HG02678 (cell line): Measurements from ENCODE around the gene TMEM169.
"Not testable (repeated sequence)": the region's sequence is repeated elsewhere in the genome, so short reads cannot be mapped to it uniquely, and the experiment has no call there.

Experiments
- ATAC-seq: cut with Tn5 transposase; IDR thresholded peaks from one replicate; pipeline ENCODE4 v1.9.1; 2021; ENCODE audit warnings: mild to moderate bottlenecking, moderate library complexity; ENCODE audit not compliant: unreplicated experiment

The TMEM169 gene

GRCh38 chr2:216070195-216070594 is 11.5 kb upstream of the TMEM169 start:
- no peak for ATAC-seq

DNA sequence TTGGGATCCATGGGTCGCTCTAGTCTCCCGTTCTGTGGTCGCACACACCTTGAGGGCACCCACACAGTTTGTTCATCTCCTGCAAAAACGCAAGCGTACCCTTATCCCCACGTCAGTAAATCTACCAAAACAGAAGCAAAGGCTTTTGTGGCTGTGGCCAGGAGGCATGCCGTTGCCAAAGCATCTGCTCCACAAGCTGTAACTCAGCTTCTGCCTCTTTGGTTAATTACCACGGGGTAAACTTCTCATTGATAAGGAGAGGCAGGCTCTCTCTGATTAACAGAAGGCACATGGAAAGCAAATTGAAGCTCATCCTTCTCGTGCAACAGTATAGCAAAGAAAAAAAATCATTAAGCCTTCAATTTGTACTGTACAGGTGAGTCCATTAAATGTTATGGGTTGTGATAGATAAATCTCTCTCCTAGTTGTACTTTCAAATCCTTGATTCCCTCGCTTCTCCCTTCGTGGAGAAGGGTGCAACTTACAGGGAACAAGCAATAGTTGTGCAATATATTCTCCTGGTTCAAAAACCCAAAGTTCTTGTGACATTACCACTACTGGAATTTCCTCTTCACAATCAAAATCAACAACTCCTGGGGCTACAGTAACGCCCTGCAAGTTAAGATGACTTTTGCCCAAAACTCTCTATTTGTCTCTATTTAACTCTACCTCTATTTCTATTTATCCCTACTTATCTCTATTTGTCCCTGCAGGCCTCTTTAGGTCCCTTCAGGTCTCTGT is 10.4 kb upstream of the TMEM169 start:
- ATAC-seq = no peak

DNA sequence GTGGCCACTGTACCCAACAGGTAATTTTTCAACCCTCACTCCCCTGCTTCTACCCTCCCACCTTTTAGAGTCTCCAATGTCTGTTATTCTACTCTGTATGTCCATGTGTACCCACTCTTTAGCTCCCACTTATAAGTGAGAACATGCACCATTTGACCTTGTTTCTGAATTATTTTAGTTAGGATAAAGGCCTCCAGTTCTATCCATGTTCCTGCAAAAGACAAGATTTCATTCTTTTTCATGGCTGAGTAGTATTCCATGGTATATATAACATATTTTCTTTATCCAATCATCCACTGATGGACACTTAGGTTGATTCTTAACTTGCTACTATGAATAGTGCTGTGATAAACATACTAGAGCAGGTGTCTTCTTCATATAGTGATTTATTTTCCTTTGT is 9.2 kb upstream of the TMEM169 start:
- ATAC-seq = no peak

DNA sequence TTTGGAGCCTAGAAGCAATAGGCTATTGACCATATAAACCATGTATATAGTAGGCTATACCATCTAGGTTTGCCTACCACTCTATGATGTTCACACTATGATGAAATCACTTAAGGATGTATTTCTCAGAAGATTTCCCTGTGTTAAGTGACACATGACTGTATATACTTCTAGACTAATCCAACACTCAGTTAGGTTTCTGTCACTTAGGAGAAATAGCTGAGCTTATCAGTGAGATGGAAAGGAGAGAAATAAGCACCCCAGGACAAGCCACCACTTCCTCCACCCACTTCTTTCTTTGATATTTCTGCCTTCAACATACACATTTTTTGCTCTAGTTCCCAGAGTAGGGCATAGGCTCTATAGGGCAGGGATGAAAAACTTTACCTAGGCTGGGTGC is 7.9 kb upstream of the TMEM169 start:
- no peak for ATAC-seq

- no peak for ATAC-seq
These were observed 7.3 kb upstream of the TMEM169 start for GRCh38 chr2:216074380-216074779.

DNA sequence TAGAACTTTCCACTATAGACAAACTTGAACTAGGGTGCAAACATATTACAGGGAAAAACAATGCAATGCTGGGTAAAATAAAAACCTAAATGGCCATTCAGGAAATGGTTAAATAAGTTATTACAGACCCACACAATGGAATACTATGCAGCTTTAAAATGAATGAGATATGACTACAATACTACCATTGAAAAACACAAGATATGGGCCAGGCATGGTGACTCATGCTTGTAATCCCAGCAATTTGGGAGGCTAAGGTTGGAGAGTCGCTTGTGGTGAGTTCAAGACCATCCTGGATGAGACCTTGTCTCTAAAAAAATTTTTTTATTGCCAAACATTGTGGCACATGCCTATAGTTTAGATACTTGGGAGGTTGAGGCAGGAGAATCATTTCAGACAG is 6.9 kb upstream of the TMEM169 start:
- no peak for ATAC-seq

DNA sequence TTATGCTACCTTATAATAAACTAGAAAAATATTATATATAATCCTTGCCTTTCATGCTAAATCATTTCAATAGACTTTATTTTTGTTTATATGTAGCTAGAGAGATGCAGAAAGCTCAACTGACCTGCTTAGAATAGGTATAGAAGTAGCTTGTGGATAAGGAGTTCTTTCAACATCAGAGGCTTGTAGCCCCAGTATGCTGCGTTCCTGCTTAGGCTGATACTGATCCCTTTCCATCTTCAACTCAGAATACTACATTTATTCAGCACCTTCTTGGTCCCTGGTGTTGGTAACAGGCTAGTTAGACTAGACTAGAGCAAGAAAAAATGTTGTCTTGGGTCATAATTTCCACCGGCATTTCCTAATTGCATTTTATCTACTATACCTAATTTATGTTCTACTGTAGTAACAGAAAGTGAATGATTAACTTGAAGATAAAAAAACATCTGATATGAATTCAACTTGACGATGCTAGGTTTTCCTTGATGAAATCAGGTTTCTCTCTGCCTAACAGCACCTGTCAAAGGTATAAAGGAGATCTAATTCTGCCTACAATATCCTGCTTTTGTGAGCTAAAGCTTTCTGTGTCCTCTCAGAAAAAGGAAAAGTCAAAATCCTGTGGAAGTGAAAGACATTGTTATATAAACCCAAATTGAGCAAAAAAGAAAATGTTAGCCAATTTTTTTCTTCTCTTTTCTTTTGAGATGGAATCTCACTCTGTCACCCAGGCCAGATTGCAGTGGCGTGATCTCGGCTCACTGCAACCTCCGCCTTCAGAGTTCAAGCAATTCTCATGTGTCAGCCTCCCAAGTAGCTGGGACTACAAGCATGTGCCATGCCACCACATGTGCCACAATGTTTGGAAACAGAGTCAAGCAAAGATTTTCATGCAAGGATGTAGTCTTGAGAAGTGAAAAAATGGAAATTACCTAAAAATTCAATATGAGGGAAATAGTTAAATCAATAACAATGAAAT is 5.9 kb upstream of the TMEM169 start:
- ATAC-seq = no peak

GRCh38 chr2:216078776-216079175 is 2.9 kb upstream of the TMEM169 start:
- ATAC-seq = no peak

DNA sequence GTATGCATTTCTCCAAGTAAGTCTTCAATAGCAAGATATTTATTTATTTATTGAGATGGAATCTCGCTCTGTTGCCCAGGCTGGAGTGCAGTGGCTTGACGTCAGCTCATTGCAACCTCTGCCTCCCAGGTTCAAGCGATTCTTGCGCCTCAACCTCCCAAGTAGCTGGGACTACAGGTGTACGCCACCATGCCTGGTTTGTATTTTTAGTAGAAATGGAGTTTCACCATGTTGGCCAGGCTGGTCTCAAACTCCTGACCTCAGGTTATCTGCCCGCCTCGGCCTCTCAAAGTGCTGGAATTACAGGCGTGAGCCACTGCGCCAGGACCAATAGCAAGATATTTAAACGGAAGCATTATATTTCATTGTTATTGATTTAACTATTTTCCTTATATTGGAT is 1.7 kb upstream of the TMEM169 start:
- not testable (repeated sequence) for ATAC-seq

- ATAC-seq = no peak
These were observed 707 bp upstream of the TMEM169 start for GRCh38 chr2:216081012-216081411.

- peak; percentile 11 for ATAC-seq
These were observed 495 bp downstream of the TMEM169 start for GRCh38 chr2:216082117-216082711.

- ATAC-seq = no peak
These were observed 1.1 kb downstream of the TMEM169 start for GRCh38 chr2:216082805-216083204.

GRCh38 chr2:216083464-216084281 is 2.0 kb downstream of the TMEM169 start:
- no peak for ATAC-seq

DNA sequence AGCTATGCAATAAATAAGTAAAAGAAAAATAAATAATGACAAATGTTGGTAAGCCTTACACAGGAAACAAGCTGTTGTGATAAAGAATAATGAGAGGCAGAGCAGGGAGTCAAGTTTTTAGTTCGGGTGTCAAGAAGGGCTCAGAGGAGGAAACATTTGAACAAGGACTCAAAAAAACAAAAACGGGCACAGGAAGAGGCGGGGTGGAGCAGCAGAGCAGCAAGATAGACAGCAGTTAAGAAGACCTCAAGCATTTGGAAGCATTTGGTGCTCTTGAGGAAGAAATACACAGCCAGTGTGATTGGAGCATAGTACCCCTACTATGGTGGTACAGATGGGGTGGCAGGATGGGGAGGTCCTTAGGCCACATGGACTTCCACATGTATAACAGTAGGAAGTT is 2.8 kb downstream of the TMEM169 start:
- no peak for ATAC-seq

- ATAC-seq = no peak
These were observed 4.6 kb downstream of the TMEM169 start for GRCh38 chr2:216086207-216086893.

DNA sequence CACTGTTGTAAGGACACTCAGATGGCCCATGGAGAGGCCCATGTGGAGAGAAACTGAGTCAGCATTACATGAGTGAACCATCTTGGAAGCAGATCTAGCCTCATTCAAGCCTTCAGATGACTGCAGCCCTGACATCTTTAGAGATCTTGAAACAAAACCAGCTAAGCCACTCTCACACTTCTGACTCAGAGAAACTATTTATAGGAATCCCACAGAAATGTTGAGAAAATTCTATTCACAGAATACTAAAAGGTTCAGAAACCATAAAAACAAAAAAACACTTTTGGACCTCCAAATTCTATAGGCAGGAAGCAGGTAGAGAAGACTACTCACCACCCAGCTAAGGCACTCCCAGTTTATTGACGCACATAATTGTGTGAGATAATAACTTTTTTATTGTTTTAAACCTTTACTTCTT is 8.7 kb downstream of the TMEM169 start:
- no peak for ATAC-seq

- ATAC-seq = no peak
These were observed 10.9 kb downstream of the TMEM169 start for GRCh38 chr2:216092646-216093045.

DNA sequence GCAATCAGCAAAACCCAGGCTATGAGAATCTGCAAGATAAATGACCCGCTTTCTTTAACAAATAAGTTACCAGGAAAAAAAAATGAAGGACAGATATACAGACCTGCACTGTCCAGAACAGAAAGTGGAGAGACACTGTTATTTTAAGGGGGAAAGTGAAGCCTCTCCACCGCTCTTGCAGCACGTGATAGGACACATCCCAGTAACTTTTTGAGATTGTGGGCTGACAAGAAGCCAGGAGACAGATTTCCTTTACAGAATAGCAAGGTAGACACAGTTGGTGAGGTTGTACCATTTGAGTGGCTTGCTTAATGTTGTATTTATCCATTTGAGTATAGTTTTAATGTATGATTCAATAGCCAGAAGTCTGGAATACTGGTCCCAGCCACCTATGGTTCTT is 13.0 kb downstream of the TMEM169 start:
- no peak for ATAC-seq

- ATAC-seq = no peak
These were observed 17.0 kb downstream of the TMEM169 start for GRCh38 chr2:216098421-216099334.
